CD14-positive monocyte (primary cell): Measurements from ENCODE around the gene CEP162. TPM values are rescaled to one million over a fixed set of nuclear protein-coding genes. Genes with fewer than 3 reads are reported as not detected.

Source experiments
- DNase-seq, 3 donors: peaks; one replicate each; pipeline ENCODE4 v3.0.0-alpha.2; 2011 to 2022
- H2AFZ ChIP-seq: 2 replicates; pipeline ENCODE4 v1.6.0; 2012; ENCODE audit warnings: mild to moderate bottlenecking, low read depth, low read length, inconsistent platforms; ENCODE audit not compliant: insufficient read depth, poor library complexity, severe bottlenecking
- H3K27ac ChIP-seq, 2 donors: 1 replicate in 1 of 2; 2 replicates in 1 of 2; pipeline ENCODE4 v1.5.1; 2012 to 2013; ENCODE audit warnings: low read length in 2 of 2, control low read depth in 1 of 2, inconsistent platforms in 1 of 2, low read depth in 1 of 2, mild to moderate bottlenecking in 1 of 2
- H3K27me3 ChIP-seq, 2 donors: one replicate each; pipeline versions ENCODE4 v1.6.0 to v1.6.1; 2011 to 2013; ENCODE audit warnings: low read length in 2 of 2; ENCODE audit not compliant: control insufficient read depth in 2 of 2, insufficient read depth in 2 of 2
- H3K36me3 ChIP-seq, 2 donors: replicated peaks in 1 of 2; 1 replicate in 1 of 2; 2 replicates in 1 of 2; pipeline versions ENCODE4 v1.5.1 to v1.6.1; 2012 to 2013; ENCODE audit warnings: low read length in 2 of 2, control low read depth in 1 of 2, inconsistent platforms in 1 of 2, mild to moderate bottlenecking in 1 of 2; ENCODE audit not compliant: insufficient read depth in 2 of 2, control insufficient read depth in 1 of 2
- H3K4me1 ChIP-seq, 2 donors: 1 replicate in 1 of 2; 2 replicates in 1 of 2; pipeline versions ENCODE4 v1.5.1 to v1.6.1; 2012 to 2013; ENCODE audit warnings: low read length in 2 of 2, control low read depth in 1 of 2, inconsistent platforms in 1 of 2, mild to moderate bottlenecking in 1 of 2, moderate library complexity in 1 of 2; ENCODE audit not compliant: insufficient read depth in 2 of 2, control insufficient read depth in 1 of 2
- H3K4me2 ChIP-seq: replicated peaks from 2 replicates; pipeline ENCODE3; 2012; ENCODE audit warnings: low read length, moderate library complexity, mild to moderate bottlenecking; ENCODE audit not compliant: poor library complexity, severe bottlenecking; ENCODE audit errors: extremely low read depth
- H3K4me3 ChIP-seq, 3 experiments: fragments of 200-600 bp in 1 of 3; sonication (generic) in 1 of 3; replicated peaks in 1 of 3; 1 replicate in 2 of 3; 2 replicates in 1 of 3; pipeline ENCODE4 v1.5.1; 2011 to 2013; ENCODE audit warnings: low read length in 3 of 3, mild to moderate bottlenecking in 3 of 3, control low read depth in 2 of 3, low read depth in 2 of 3, inconsistent platforms in 1 of 3, moderate library complexity in 1 of 3
- H3K79me2 ChIP-seq: 2 replicates; pipeline ENCODE4 v1.6.0; 2012; ENCODE audit warnings: mild to moderate bottlenecking, control low read depth, inconsistent platforms, low read length, moderate library complexity; ENCODE audit not compliant: insufficient read depth
- H3K9ac ChIP-seq: 2 replicates; pipeline ENCODE4 v1.6.0; 2017; ENCODE audit warnings: low read length, mild to moderate bottlenecking; ENCODE audit not compliant: insufficient read depth, poor library complexity, severe bottlenecking
- H3K9me3 ChIP-seq, 2 donors: replicated peaks in 1 of 2; 1 replicate in 1 of 2; 2 replicates in 1 of 2; pipeline versions ENCODE4 v1.5.1 to v1.6.1; 2012 to 2013; ENCODE audit warnings: low read length in 2 of 2, control low read depth in 1 of 2; ENCODE audit not compliant: control insufficient read depth in 1 of 2, insufficient read depth in 1 of 2
- H4K20me1 ChIP-seq: 2 replicates; pipeline ENCODE4 v1.6.0; 2012; ENCODE audit warnings: mild to moderate bottlenecking, low read length, control low read depth, moderate library complexity; ENCODE audit not compliant: insufficient read depth
- H3K27ac Mint-ChIP-seq, 7 donors: one replicate each; pipeline ENCODE4 v1.8.0; 2020; ENCODE audit warnings: mild to moderate bottlenecking in 7 of 7, mixed read lengths in 7 of 7, moderate library complexity in 6 of 7, inconsistent platforms in 2 of 7
- H3K27me3 Mint-ChIP-seq, 3 donors: one replicate each; pipeline ENCODE4 v1.8.0; 2021 to 2022; ENCODE audit warnings: low read depth in 3 of 3, mild to moderate bottlenecking in 3 of 3, mixed read lengths in 3 of 3, moderate library complexity in 3 of 3, inconsistent platforms in 1 of 3
- H3K36me3 Mint-ChIP-seq, 2 donors: one replicate each; pipeline ENCODE4 v1.8.0; 2020; ENCODE audit warnings: mixed read lengths in 2 of 2, inconsistent platforms in 1 of 2, mild to moderate bottlenecking in 1 of 2
- H3K4me1 Mint-ChIP-seq: one replicate; pipeline ENCODE4 v1.8.0; 2020; ENCODE audit warnings: mild to moderate bottlenecking, mixed read lengths
- H3K4me3 Mint-ChIP-seq, 2 donors: one replicate each; pipeline ENCODE4 v1.8.0; 2020; ENCODE audit warnings: mild to moderate bottlenecking in 2 of 2, mixed read lengths in 2 of 2, moderate library complexity in 1 of 2
- H3K9me3 Mint-ChIP-seq, 7 donors: one replicate each; pipeline ENCODE4 v1.8.0; 2020 to 2022; ENCODE audit warnings: mixed read lengths in 7 of 7, mild to moderate bottlenecking in 6 of 7, moderate library complexity in 6 of 7, inconsistent platforms in 2 of 7
- CTCF ChIP-seq: fragments of 200-600 bp; IDR thresholded peaks from one replicate; pipeline ENCODE4 v1.8.0; 2022; ENCODE audit warnings: antibody characterized with exemption, mild to moderate bottlenecking
- WGBS: methylation state at CpG from one replicate; pipeline ENCODE4 v1.1.5; 2013; ENCODE audit warnings: missing lambda C conversion rate; ENCODE audit not compliant: insufficient coverage; 5-methylcytosine and 5-hydroxymethylcytosine counted together
- intact Hi-C, 2 donors: fragments of 100-400 bp; cut with micrococcal nuclease; formaldehyde crosslinking; loops; one replicate each; pipeline versions ENCODE4 v1.15.0 to v1.15.1; 2023
- polyA plus RNA-seq, 3 donors: library from polyadenylated mRNA; depleted of rRNA in 1 of 3; unstranded in 2 of 3; stranded (reverse) in 1 of 3; fragments of 300-500 nt in 2 of 3; fragments of >200 nt in 1 of 3; fragmentation: Illumina TruSeq in 2 of 3; gene quantifications; 1 replicate in 2 of 3; 2 replicates in 1 of 3; pipeline ENCODE4 v1.2.3, GENCODE V29; 2012 to 2021

The CEP162 gene
- polyA plus RNA-seq, 3 donors = 1.5 to 2.7 (median 1.6) TPM

- Histone ChIP-seq H3K4me1 (no peaks in the 10 kb centered on the region), H2AFZ (no peak overlapping the region), H3K79me2 (no peaks in the 10 kb centered on the region), H3K4me2 (no peak overlapping the region), H3K4me3 (no peak overlapping the region), H3K36me3 (no peaks in the 10 kb centered on the region), H3K9ac (no peak overlapping the region), H3K9me3 (no peaks in the 10 kb centered on the region), H3K27me3 (no peaks in the 10 kb centered on the region), H4K20me1 (no peaks in the 10 kb centered on the region), H3K27ac (no peak overlapping the region)
- H3K27me3 Mint-ChIP-seq = peaks cover 0 to 3% (median 0%) of the 10 kb centered on the region in 3 donors
- WGBS = 76% methylated on average over 4 of the region's 4 CpGs
- no peaks in the 10 kb centered on the region for H3K36me3 Mint-ChIP-seq
- intact Hi-C loops = no loop called here
- no peak overlapping the region for H3K27ac Mint-ChIP-seq
- no peak for TF ChIP-seq CTCF
- no peaks in the 10 kb centered on the region for H3K9me3 Mint-ChIP-seq
- DNase-seq = no peak
- peaks cover 6% of the 10 kb centered on the region for H3K4me1 Mint-ChIP-seq
- H3K4me3 Mint-ChIP-seq = no peak overlapping the region
Measured at GRCh38 chr6:84260196-84260595, 32.8 kb upstream of the CEP162 start.

- H3K36me3 Mint-ChIP-seq = no peaks in the 10 kb centered on the region
- no peak for TF ChIP-seq CTCF
- no peaks in the 10 kb centered on the region for H3K36me3 ChIP-seq
- no peak overlapping the region for H3K27ac Mint-ChIP-seq
- WGBS = 100% methylated on average over 1 of the region's 4 CpGs
- DNase-seq = no peak
- H3K4me3 ChIP-seq = no peak overlapping the region
- no peaks in the 10 kb centered on the region for H4K20me1 ChIP-seq
- H3K4me3 Mint-ChIP-seq = peak overlapping the region in 1 of 2 donors; percentile 41
- no peak overlapping the region for H3K27ac ChIP-seq
- H3K4me2 ChIP-seq = no peak overlapping the region
- peaks cover 0 to under 1% (median 0%) of the 10 kb centered on the region in 7 donors for H3K9me3 Mint-ChIP-seq
- H3K79me2 ChIP-seq = no peaks in the 10 kb centered on the region
- no peak overlapping the region for H2AFZ ChIP-seq
- H3K4me1 Mint-ChIP-seq = peaks cover 6% of the 10 kb centered on the region
- intact Hi-C loops = no loop called here
- peaks cover 0 to 3% (median 0%) of the 10 kb centered on the region in 3 donors for H3K27me3 Mint-ChIP-seq
- no peaks in the 10 kb centered on the region for H3K4me1 ChIP-seq
- no peaks in the 10 kb centered on the region for H3K27me3 ChIP-seq
- H3K9me3 ChIP-seq = no peaks in the 10 kb centered on the region
- no peak overlapping the region for H3K9ac ChIP-seq
Measured at GRCh38 chr6:84258866-84259265, 31.4 kb upstream of the CEP162 start.
